ENCODE results near the gene TMEM250. TPM values are rescaled to one million over a fixed set of nuclear protein-coding genes. Genes with fewer than 3 reads are reported as not detected.

Gene TMEM250
- polyA plus RNA-seq, 1 of the 3 experiments (the other 2 are of a cell fraction): 25.9 TPM

- no peak overlapping the region for H2AFZ ChIP-seq (ENCODE audit: low read depth)
- no peak overlapping the region for H3K9ac ChIP-seq
- H3K9me2 ChIP-seq: no peaks in the 10 kb centered on the region
- H3K36me3 ChIP-seq (replicated peaks in 1 of 2; ENCODE audit: control insufficient read depth in 1 of 2, insufficient read depth in 2 of 2, low read length in 1 of 2): no peaks in the 10 kb centered on the region
- TF ChIP-seq MAX (IDR thresholded peaks at IDR 0.05; ENCODE audit: low read depth) (no peak), RFX5 (IDR thresholded peaks at IDR 0.05; ENCODE audit: low read length) (no peak), FOXJ3 (CRISPR knock-in tag; IDR thresholded peaks at IDR 0.05) (no peak), USF2 (IDR thresholded peaks at IDR 0.05; ENCODE audit: borderline replicate concordance, low read depth, low read length) (no peak), MEF2A (IDR thresholded peaks at IDR 0.05; ENCODE audit: borderline replicate concordance, low read depth) (no peak), FOSL2 (IDR thresholded peaks at IDR 0.05; ENCODE audit: borderline replicate concordance, low read depth) (no peak), TAF1 (IDR thresholded peaks at IDR 0.05; ENCODE audit: borderline replicate concordance, low read depth, low read length) (no peak), POLR2AphosphoS5 (IDR thresholded peaks at IDR 0.05; ENCODE audit: low read depth, low read length) (no peak)
- ChIA-PET POLR2A (interaction anchor here (1.4 kb wide), 1 partner anchor 139 kb away, joined by 4 read pairs; no protein-coding TSS in a partner anchor), CTCF (interaction anchor here (1.1 to 1.4 kb wide), 3 partner anchors 9 to 146 kb away, joined by 3 to 4 read pairs (median 3); no protein-coding TSS in a partner anchor)
- no peak overlapping the region for H3K4me3 ChIP-seq (ENCODE audit: low read depth in 2 of 2, low read length in 1 of 2)
- no peaks in the 10 kb centered on the region for H4K20me1 ChIP-seq (ENCODE audit: insufficient read depth)
- WGBS (ENCODE audit: low lambda C conversion rate): 55% methylated on average over 6 of the region's 17 CpGs
- peaks cover 4 to 9% of the 10 kb centered on the region in 2 experiments; a peak in 2 of 4 replicates for H3K4me1 ChIP-seq (ENCODE audit: control insufficient read depth in 1 of 2, insufficient read depth in 2 of 2, low read depth in 1 of 2, low read length in 1 of 2)
- H3K79me2 ChIP-seq (ENCODE audit: insufficient read depth): no peaks in the 10 kb centered on the region
- no peaks in the 10 kb centered on the region for H3F3A ChIP-seq (replicated peaks; ENCODE audit: insufficient read depth)
- H3K27ac ChIP-seq (ENCODE audit: low read depth in 2 of 2, low read length in 1 of 2): no peak overlapping the region
- no peak overlapping the region for H3K4me2 ChIP-seq
- no peaks in the 10 kb centered on the region for H3K9me3 ChIP-seq
- peaks cover 43% of the 10 kb centered on the region for H3K27me3 ChIP-seq (ENCODE audit: insufficient read depth)
- DNase-seq: no peak
These were observed 10.5 kb upstream of the TMEM250 start for GRCh38 chr9:136129176-136129575.

- H2AFZ ChIP-seq (ENCODE audit: low read depth): no peak overlapping the region
- no peak overlapping the region for H3K4me3 ChIP-seq (ENCODE audit: low read depth in 2 of 2, low read length in 1 of 2)
- H3K27me3 ChIP-seq (ENCODE audit: insufficient read depth): peaks cover 35% of the 10 kb centered on the region
- POLR2A ChIA-PET: interaction anchor here (1.4 kb wide), 1 partner anchor 138 kb away, joined by 4 read pairs; no protein-coding TSS in a partner anchor
- no peak for DNase-seq
- no peaks in the 10 kb centered on the region for H4K20me1 ChIP-seq (ENCODE audit: insufficient read depth)
- no peaks in the 10 kb centered on the region for H3K36me3 ChIP-seq (replicated peaks in 1 of 2; ENCODE audit: control insufficient read depth in 1 of 2, insufficient read depth in 2 of 2, low read length in 1 of 2)
- no peak overlapping the region for H3K4me2 ChIP-seq
- H3K4me1 ChIP-seq (ENCODE audit: control insufficient read depth in 1 of 2, insufficient read depth in 2 of 2, low read depth in 1 of 2, low read length in 1 of 2): peaks cover 1 to 3% of the 10 kb centered on the region in 2 experiments; a peak in 2 of 4 replicates
- no peak overlapping the region for H3K9ac ChIP-seq
- H3K27ac ChIP-seq (ENCODE audit: low read depth in 2 of 2, low read length in 1 of 2): no peak overlapping the region
- no peaks in the 10 kb centered on the region for H3K9me2 ChIP-seq
- H3K79me2 ChIP-seq (ENCODE audit: insufficient read depth): no peaks in the 10 kb centered on the region
- no peak for TF ChIP-seq CTCF (IDR thresholded peaks at IDR 0.05)
- TF ChIP-seq EZH2phosphoT487 (IDR thresholded peaks at IDR 0.05; ENCODE audit: borderline replicate concordance, low read depth): no peak
- no peak for TF ChIP-seq IRF3 (IDR thresholded peaks at IDR 0.05; ENCODE audit: low read depth, low read length)
- TF ChIP-seq RXRA (IDR thresholded peaks at IDR 0.05; ENCODE audit: borderline replicate concordance, low read depth): no peak
- TF ChIP-seq TAF1 (IDR thresholded peaks at IDR 0.05; ENCODE audit: borderline replicate concordance, low read depth, low read length): no peak
- no peak for TF ChIP-seq MAX (IDR thresholded peaks at IDR 0.05; ENCODE audit: low read depth)
- TF ChIP-seq RCOR1 (IDR thresholded peaks at IDR 0.05; ENCODE audit: low read length): no peak
- TF ChIP-seq MEF2A (IDR thresholded peaks at IDR 0.05; ENCODE audit: borderline replicate concordance, low read depth): no peak
- no peak for TF ChIP-seq FOXJ3 (CRISPR knock-in tag; IDR thresholded peaks at IDR 0.05)
- no peak for TF ChIP-seq SIN3A (IDR thresholded peaks at IDR 0.05; ENCODE audit: borderline replicate concordance, low read depth, low read length)
- no peak for TF ChIP-seq NRF1 (IDR thresholded peaks at IDR 0.05; ENCODE audit: low read depth, low read length)
- TF ChIP-seq FOSL2 (IDR thresholded peaks at IDR 0.05; ENCODE audit: borderline replicate concordance, low read depth): no peak
- TF ChIP-seq RAD21 (IDR thresholded peaks at IDR 0.05; ENCODE audit: low read length): no peak
- no peaks in the 10 kb centered on the region for H3K9me3 ChIP-seq
- CTCF ChIA-PET: interaction anchor here (0.7 to 1.4 kb wide), 5 partner anchors 8 to 145 kb away, joined by 3 to 4 read pairs (median 3); no protein-coding TSS in a partner anchor
- WGBS (ENCODE audit: low lambda C conversion rate): 69% methylated on average over 17 of the region's 17 CpGs
- H3F3A ChIP-seq (replicated peaks; ENCODE audit: insufficient read depth): no peaks in the 10 kb centered on the region
These were observed 9.8 kb upstream of the TMEM250 start for GRCh38 chr9:136128436-136128835.

All from SK-N-SH (cell line).